Ishikawa (cell line): ENCODE results near the gene RPL10A.

Experiments
- CEBPB ChIP-seq: IDR thresholded peaks from 2 replicates; pipeline ENCODE4 v1.6.1; 2012
- CREB1 ChIP-seq: IDR thresholded peaks from 2 replicates; pipeline ENCODE4 v1.6.1; 2012; ENCODE audit warnings: low read depth
- EGR1 ChIP-seq: IDR thresholded peaks from 2 replicates; pipeline ENCODE4 v1.6.1; 2012
- EP300 ChIP-seq: IDR thresholded peaks from 2 replicates; pipeline ENCODE4 v1.6.1; 2012; ENCODE audit warnings: borderline replicate concordance
- FOXM1 ChIP-seq: IDR thresholded peaks from 2 replicates; pipeline ENCODE4 v1.6.1; 2012; ENCODE audit warnings: low read depth, borderline replicate concordance
- MAX ChIP-seq: IDR thresholded peaks from 2 replicates; pipeline ENCODE4 v1.6.1; 2012
- RAD21 ChIP-seq: IDR thresholded peaks from 2 replicates; pipeline ENCODE4 v1.6.1; 2012; ENCODE audit warnings: low read depth
- TAF1 ChIP-seq: IDR thresholded peaks from 2 replicates; pipeline ENCODE4 v1.6.1; 2012; ENCODE audit warnings: low read depth, mild to moderate bottlenecking
- TCF12 ChIP-seq: IDR thresholded peaks from 2 replicates; pipeline ENCODE4 v1.6.1; 2012; ENCODE audit warnings: low read depth
- USF1 ChIP-seq: IDR thresholded peaks from 2 replicates; pipeline ENCODE4 v1.6.1; 2012
- YY1 ChIP-seq: IDR thresholded peaks from 2 replicates; pipeline ENCODE4 v1.6.1; 2012; ENCODE audit warnings: low read depth
- TF ChIP-seq, protein P1 (sequence below): IDR thresholded peaks from 2 replicates; pipeline ENCODE4 v1.6.1; 2012; ENCODE audit warnings: low read depth, mild to moderate bottlenecking

DNA sequence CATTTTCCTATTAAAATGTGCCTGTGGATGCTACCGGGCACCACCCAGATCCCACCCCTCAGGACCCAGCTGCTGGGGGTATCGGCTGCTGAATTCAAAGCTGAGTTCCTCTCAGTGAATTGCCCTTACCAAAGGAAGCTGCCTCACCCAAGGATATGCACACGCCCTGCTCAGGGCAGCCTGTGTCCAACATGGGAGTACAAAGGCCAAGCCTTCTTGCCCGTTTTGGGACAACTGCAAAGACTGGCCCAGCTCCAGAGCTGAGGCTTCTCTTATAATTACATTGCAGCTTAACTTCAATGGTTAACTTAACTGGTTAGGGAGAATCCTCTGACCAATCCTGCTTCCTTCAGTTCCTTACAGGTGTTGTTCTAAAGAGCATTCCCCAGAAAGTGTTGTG is 35.9 kb upstream of the RPL10A start:
- no peak for TF ChIP-seq EP300
- TF ChIP-seq, protein P1, sequence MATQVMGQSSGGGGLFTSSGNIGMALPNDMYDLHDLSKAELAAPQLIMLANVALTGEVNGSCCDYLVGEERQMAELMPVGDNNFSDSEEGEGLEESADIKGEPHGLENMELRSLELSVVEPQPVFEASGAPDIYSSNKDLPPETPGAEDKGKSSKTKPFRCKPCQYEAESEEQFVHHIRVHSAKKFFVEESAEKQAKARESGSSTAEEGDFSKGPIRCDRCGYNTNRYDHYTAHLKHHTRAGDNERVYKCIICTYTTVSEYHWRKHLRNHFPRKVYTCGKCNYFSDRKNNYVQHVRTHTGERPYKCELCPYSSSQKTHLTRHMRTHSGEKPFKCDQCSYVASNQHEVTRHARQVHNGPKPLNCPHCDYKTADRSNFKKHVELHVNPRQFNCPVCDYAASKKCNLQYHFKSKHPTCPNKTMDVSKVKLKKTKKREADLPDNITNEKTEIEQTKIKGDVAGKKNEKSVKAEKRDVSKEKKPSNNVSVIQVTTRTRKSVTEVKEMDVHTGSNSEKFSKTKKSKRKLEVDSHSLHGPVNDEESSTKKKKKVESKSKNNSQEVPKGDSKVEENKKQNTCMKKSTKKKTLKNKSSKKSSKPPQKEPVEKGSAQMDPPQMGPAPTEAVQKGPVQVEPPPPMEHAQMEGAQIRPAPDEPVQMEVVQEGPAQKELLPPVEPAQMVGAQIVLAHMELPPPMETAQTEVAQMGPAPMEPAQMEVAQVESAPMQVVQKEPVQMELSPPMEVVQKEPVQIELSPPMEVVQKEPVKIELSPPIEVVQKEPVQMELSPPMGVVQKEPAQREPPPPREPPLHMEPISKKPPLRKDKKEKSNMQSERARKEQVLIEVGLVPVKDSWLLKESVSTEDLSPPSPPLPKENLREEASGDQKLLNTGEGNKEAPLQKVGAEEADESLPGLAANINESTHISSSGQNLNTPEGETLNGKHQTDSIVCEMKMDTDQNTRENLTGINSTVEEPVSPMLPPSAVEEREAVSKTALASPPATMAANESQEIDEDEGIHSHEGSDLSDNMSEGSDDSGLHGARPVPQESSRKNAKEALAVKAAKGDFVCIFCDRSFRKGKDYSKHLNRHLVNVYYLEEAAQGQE: no peak
- TF ChIP-seq YY1: no peak
- no peak for TF ChIP-seq TCF12
- TF ChIP-seq RAD21: no peak
- no peak for TF ChIP-seq TAF1
- TF ChIP-seq CEBPB: no peak
- TF ChIP-seq EGR1: no peak
- TF ChIP-seq FOXM1: no peak
- TF ChIP-seq CREB1: no peak
- no peak for TF ChIP-seq MAX
- TF ChIP-seq USF1: no peak
